ENCODE results near the gene NECTIN4. TPM values are rescaled to one million over a fixed set of nuclear protein-coding genes. Genes with fewer than 3 reads are reported as not detected.

Gene NECTIN4
- total and polyA plus RNA-seq, 2 of the 13 experiments (the other 11 are each of a cell fraction or from before 2014, with no cell fraction given), result 5.9 to 12.4 TPM

DNA sequence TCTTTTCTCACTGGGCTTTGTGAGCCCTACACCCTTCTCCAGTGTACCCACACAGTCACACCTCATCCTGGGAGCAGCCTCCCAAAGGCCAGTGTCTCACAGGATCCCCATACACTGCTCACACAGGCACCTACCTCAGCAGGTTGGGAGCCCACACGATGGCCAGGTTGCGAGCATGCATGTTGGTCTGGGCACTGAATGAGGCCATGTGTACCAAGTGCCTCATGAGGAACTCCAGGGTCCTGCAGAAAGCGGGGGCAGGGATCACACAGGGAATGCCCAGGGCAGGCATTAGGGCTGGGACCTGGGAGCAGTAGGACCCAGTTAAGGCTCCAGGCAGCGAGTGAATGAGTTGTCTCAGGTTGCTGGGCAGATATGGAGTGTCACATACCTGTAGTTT, 35.1 kb downstream of the NECTIN4 start (continued):
- TF ChIP-seq, protein P1, sequence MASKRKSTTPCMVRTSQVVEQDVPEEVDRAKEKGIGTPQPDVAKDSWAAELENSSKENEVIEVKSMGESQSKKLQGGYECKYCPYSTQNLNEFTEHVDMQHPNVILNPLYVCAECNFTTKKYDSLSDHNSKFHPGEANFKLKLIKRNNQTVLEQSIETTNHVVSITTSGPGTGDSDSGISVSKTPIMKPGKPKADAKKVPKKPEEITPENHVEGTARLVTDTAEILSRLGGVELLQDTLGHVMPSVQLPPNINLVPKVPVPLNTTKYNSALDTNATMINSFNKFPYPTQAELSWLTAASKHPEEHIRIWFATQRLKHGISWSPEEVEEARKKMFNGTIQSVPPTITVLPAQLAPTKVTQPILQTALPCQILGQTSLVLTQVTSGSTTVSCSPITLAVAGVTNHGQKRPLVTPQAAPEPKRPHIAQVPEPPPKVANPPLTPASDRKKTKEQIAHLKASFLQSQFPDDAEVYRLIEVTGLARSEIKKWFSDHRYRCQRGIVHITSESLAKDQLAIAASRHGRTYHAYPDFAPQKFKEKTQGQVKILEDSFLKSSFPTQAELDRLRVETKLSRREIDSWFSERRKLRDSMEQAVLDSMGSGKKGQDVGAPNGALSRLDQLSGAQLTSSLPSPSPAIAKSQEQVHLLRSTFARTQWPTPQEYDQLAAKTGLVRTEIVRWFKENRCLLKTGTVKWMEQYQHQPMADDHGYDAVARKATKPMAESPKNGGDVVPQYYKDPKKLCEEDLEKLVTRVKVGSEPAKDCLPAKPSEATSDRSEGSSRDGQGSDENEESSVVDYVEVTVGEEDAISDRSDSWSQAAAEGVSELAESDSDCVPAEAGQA (IDR thresholded peaks at IDR 0.05; ENCODE audit: low read depth), result no peak
- TF ChIP-seq, protein P1 (CRISPR knock-in tag; IDR thresholded peaks at IDR 0.05; ENCODE audit: borderline replicate concordance), result no peak
- TF ChIP-seq, protein P2, sequence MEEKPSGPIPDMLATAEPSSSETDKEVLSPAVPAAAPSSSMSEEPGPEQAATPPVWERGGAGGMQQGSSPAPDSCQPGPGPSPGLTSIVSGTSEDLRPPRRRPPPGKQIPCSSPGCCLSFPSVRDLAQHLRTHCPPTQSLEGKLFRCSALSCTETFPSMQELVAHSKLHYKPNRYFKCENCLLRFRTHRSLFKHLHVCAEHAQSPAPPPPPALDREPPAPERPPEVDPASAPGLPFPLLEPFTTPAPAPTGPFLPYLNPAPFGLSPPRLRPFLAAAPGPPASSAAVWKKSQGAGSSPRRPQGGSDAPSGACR (CRISPR knock-in tag; IDR thresholded peaks at IDR 0.05), result no peak

DNA sequence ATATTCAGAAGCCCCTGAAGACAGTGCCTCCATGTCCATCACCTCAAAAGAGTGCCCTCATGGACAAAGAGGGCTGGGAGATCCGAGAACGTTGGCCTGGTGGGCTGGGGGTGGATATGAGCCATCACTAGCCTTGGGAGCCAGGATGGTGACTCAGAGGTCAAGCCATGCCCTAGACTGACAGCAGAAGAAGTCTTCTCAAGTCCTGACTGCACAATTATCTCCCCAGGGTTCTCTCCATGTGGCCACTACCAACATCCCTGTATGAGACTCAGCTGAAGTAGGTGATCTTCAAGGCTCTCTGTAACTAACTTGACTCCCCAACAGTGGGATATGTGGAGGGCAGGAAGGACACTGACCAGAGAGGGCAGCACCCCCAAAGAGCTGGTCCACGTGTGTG, 36.5 kb downstream of the NECTIN4 start:
- H3K36me3 ChIP-seq (replicated peaks in 1 of 2; ENCODE audit: control insufficient read depth in 1 of 2, insufficient read depth in 2 of 2, low read length in 2 of 2), result no peaks in the 10 kb centered on the region
- H3K9me3 ChIP-seq (ENCODE audit: low read length), result no peaks in the 10 kb centered on the region
- ATAC-seq (no peak), DNase-seq (ENCODE audit: low spot score) (no peak), FAIRE-seq (no peak)
- no peak overlapping the region for H3K9ac ChIP-seq (ENCODE audit: insufficient read depth, low read depth, low read length)
- no peak overlapping the region for H3K4me2 ChIP-seq (ENCODE audit: low read depth, low read length)
- BruUV-seq (replicated peaks), result no TSS peak
- intact Hi-C loops (cut with micrococcal nuclease; ENCODE audit: unreplicated experiment) (no loop called here), in situ Hi-C loops (cut with HindIII; ENCODE audit: extremely low pct_ligation_motif_present, low pct_unique_long_range_greater_than_20kb) (loop anchor here (5.0 kb wide), 1 partner anchor 49 kb away; no protein-coding TSS in a partner anchor)
- H3K27ac ChIP-seq (ENCODE audit: extremely low read length, insufficient read depth, low read length), result no peak overlapping the region
- no peak overlapping the region for H2AFZ ChIP-seq (ENCODE audit: low read length)
- H3K4me1 ChIP-seq (ENCODE audit: insufficient read depth, low read length), result peaks cover 10% of the 10 kb centered on the region
- CTCF ChIA-PET (ENCODE audit: low intra/inter-chr PET ratio, low total read pairs), result no interaction called here
- H4K20me1 ChIP-seq (ENCODE audit: insufficient read depth, low read length), result no peaks in the 10 kb centered on the region
- 40% methylated on average over 2 of the region's 3 CpGs for WGBS (ENCODE audit: low lambda C conversion rate)
- POLR2A ChIA-PET, result no interaction called here
- no peaks in the 10 kb centered on the region for H3K79me2 ChIP-seq (ENCODE audit: insufficient read depth, low read length)
- H3K4me3 ChIP-seq (replicated peaks in 1 of 3; ENCODE audit: insufficient read depth in 1 of 3, low read depth in 2 of 3, low read length in 3 of 3), result no peak overlapping the region
- 0 out of 2 replicates have a peak, but pooled peaks have one; percentile 26 for TF ChIP-seq ZNF768 (CRISPR knock-in tag; IDR thresholded peaks at IDR 0.05)
- TF ChIP-seq, protein P3, sequence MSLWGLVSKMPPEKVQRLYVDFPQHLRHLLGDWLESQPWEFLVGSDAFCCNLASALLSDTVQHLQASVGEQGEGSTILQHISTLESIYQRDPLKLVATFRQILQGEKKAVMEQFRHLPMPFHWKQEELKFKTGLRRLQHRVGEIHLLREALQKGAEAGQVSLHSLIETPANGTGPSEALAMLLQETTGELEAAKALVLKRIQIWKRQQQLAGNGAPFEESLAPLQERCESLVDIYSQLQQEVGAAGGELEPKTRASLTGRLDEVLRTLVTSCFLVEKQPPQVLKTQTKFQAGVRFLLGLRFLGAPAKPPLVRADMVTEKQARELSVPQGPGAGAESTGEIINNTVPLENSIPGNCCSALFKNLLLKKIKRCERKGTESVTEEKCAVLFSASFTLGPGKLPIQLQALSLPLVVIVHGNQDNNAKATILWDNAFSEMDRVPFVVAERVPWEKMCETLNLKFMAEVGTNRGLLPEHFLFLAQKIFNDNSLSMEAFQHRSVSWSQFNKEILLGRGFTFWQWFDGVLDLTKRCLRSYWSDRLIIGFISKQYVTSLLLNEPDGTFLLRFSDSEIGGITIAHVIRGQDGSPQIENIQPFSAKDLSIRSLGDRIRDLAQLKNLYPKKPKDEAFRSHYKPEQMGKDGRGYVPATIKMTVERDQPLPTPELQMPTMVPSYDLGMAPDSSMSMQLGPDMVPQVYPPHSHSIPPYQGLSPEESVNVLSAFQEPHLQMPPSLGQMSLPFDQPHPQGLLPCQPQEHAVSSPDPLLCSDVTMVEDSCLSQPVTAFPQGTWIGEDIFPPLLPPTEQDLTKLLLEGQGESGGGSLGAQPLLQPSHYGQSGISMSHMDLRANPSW (CRISPR knock-in tag; IDR thresholded peaks at IDR 0.05; ENCODE audit: borderline replicate concordance), result no peak
- no peaks in the 10 kb centered on the region for H3K27me3 ChIP-seq (ENCODE audit: control insufficient read depth in 1 of 2, insufficient read depth in 2 of 2, low read length in 2 of 2)

Data from HepG2 (cell line).